Kidney (tissue), 14 donors: Measurements from ENCODE around the gene TYW5. TPM values are rescaled to one million over a fixed set of nuclear protein-coding genes. Genes with fewer than 3 reads are reported as not detected.

Experiments used
- DNase-seq, 5 donors: peaks; one replicate each; pipeline ENCODE4 v3.0.0-alpha.2; 2013 to 2020
- FAIRE-seq: peaks from 2 replicates; lab custom pipeline; 2012; peaks lifted over from hg19 to GRCh38; lab: Jason Lieb, UNC
- H3K27ac ChIP-seq, 2 donors: one replicate each; pipeline ENCODE4 v1.7.0; 2013; ENCODE audit warnings: low read depth in 2 of 2, low read length in 2 of 2, inconsistent platforms in 1 of 2
- H3K27me3 ChIP-seq: one replicate; pipeline ENCODE4 v1.7.1; 2013; ENCODE audit warnings: low read length, inconsistent platforms; ENCODE audit not compliant: control insufficient read depth, insufficient read depth
- H3K36me3 ChIP-seq, 3 donors: one replicate each; pipeline versions ENCODE4 v1.7.0 to v1.7.1; 2013; ENCODE audit warnings: low read length in 3 of 3, control low read depth in 1 of 3, inconsistent platforms in 1 of 3; ENCODE audit not compliant: insufficient read depth in 3 of 3, control insufficient read depth in 2 of 3
- H3K4me1 ChIP-seq, 3 donors: one replicate each; pipeline versions ENCODE4 v1.7.0 to v1.7.1; 2013; ENCODE audit warnings: low read length in 3 of 3, inconsistent platforms in 1 of 3, low read depth in 1 of 3; ENCODE audit not compliant: control insufficient read depth in 2 of 3, insufficient read depth in 2 of 3
- H3K4me3 ChIP-seq, 3 donors: one replicate each; pipeline versions ENCODE4 v1.7.0 to v1.8.1; 2013; ENCODE audit warnings: low read length in 3 of 3, control low read depth in 1 of 3, inconsistent platforms in 1 of 3
- H3K9ac ChIP-seq, 3 donors: one replicate each; pipeline versions ENCODE4 v1.7.0 to v1.7.1; 2013; ENCODE audit warnings: low read length in 3 of 3, control low read depth in 1 of 3, inconsistent platforms in 1 of 3
- H3K9me3 ChIP-seq, 3 donors: one replicate each; pipeline versions ENCODE4 v1.7.0 to v1.7.1; 2013; ENCODE audit warnings: low read length in 3 of 3, control low read depth in 1 of 3, inconsistent platforms in 1 of 3; ENCODE audit not compliant: control insufficient read depth in 2 of 3, insufficient read depth in 1 of 3
- CTCF ChIP-seq: IDR thresholded peaks from 3 replicates; pipeline ENCODE4 v1.5.1; 2012; ENCODE audit warnings: mild to moderate bottlenecking, moderate library complexity, borderline replicate concordance; ENCODE audit not compliant: insufficient read depth; ENCODE audit errors: extremely low read depth
- intact Hi-C: fragments of 100-400 bp; cut with DNase I; formaldehyde crosslinking; loops from one replicate; pipeline ENCODE4 v1.11.1; 2022
- polyA plus RNA-seq: library from polyadenylated mRNA; stranded (reverse); fragments of 350-450 nt; fragmentation: Illumina TruSeq; extraction: RNeasy Lipid Tissue Mini Kit (QIAGEN cat#74804); gene quantifications from one replicate; pipeline ENCODE4 v1.2.3, GENCODE V29; 2014; ENCODE audit warnings: low read depth, low replicate concordance; ENCODE audit not compliant: insufficient read depth
- total RNA-seq: library from RNA; stranded (reverse); fragmentation: NEBNext Ultra II Directional; extraction: Animal tissue kit (Norgen Biotek cat#: 25700); gene quantifications from one replicate; pipeline ENCODE4 v1.2.1, GENCODE V29; 2021
- donor health status: control.
- donor health status: control.
- donor health status: control.
- donor health status: control.
- donor health status: control.
- donor health status: DM: yes; HTN: yes; CAD: no.
- donor health status: Normal renal cell carcinoma (clear cell type).

TYW5 gene
- total and polyA plus RNA-seq, 2 donors from 2014 or later: 6.8 to 8.0 TPM

- Histone ChIP-seq H3K27me3 (no peaks in the 10 kb centered on the region), H3K27ac (peak within 1 kb of the TSS; percentile 85 to 98), H3K4me1 (peaks cover 3 to 6% (median 4%) of the 10 kb centered on the region in 3 donors), H3K9ac (peak within 1 kb of the TSS; percentile 90 to 98 (median 92)), H3K4me3 (peak within 1 kb of the TSS; percentile 94 to 98 (median 94)), H3K36me3 (no peaks in the 10 kb centered on the region), H3K9me3 (no peaks in the 10 kb centered on the region)
- TF ChIP-seq CTCF: no peak
- intact Hi-C loops: no loop called here
- no peak for FAIRE-seq
- peak; percentile 98 to 99 (median 98) for DNase-seq
Observed at GRCh38 chr2:199911052-199911876, 44.0 kb downstream of the TYW5 start, which contains the start of gene C2orf69. Gene C2orf69 (plus strand): TSS chr2:199911293. CDS start chr2:199911439, 146 bp downstream.

- intact Hi-C loops: no loop called here
- no peak for FAIRE-seq
Observed at GRCh38 chr2:199910338-199911051, 44.8 kb downstream of the TYW5 start.

DNA sequence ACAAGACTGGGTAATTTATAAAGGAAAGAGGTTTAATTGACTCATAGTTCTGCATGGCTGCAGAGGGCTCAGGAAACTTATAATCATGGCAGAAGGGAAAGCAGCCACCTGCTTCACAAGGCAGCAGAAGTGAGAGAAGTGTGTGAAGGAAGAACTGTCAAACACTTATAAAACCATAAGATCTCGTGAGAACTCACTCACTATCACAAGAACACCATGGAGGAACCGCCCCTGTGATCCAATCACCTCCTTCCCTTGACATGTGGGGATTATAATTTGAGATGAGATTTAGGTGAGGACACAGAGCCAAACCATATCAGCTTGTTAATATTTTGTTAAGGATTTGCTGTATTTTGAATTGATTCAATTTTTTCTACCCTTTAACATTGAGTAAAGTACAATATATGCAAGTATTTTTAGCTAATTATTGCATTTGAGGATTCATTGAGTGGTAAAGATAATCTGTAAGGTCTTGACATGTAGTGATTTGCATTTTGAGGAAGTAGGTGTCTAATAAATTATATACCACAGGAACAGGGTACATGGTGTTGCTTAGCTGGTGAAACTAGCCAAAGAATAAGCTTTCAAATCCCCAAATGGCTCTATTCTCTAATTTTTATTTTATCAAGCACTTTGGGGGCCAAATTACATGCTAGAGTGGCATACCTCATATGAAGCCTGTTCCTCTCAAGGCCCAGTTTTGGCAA, 48.1 kb downstream of the TYW5 start:
- intact Hi-C loops: no loop called here
- Histone ChIP-seq H3K4me1 (peaks cover 0 to 4% (median 3%) of the 10 kb centered on the region in 3 donors), H3K9me3 (no peaks in the 10 kb centered on the region), H3K27me3 (no peaks in the 10 kb centered on the region), H3K27ac (no peak overlapping the region), H3K4me3 (no peak overlapping the region), H3K9ac (no peak overlapping the region), H3K36me3 (no peaks in the 10 kb centered on the region)
- DNase-seq (no peak), FAIRE-seq (no peak)
- TF ChIP-seq CTCF: no peak

More at GRCh38 chr2:199910338-199911051, 44.8 kb downstream of the TYW5 start:
- Histone ChIP-seq H3K9me3 (no peaks in the 10 kb centered on the region), H3K27ac (peak overlapping the region in 1 of 2 donors; percentile 98), H3K9ac (peak overlapping the region in 1 of 3 donors; percentile 54), H3K4me1 (peaks cover 3 to 6% (median 4%) of the 10 kb centered on the region in 3 donors), H3K4me3 (peak overlapping the region; percentile 46 to 94 (median 67)), H3K36me3 (no peaks in the 10 kb centered on the region), H3K27me3 (no peaks in the 10 kb centered on the region)
- peak in 2 of 5 donors; percentile 4 to 38 for DNase-seq
- TF ChIP-seq CTCF: no peak
